HG02840 (cell line): ENCODE data around the gene VPS13A.
"Not testable (repeated sequence)": the region's sequence is repeated elsewhere in the genome, so short reads cannot be mapped to it uniquely, and the experiment has no call there.

ENCODE experiments used
- ATAC-seq: cut with Tn5 transposase; IDR thresholded peaks from one replicate; pipeline ENCODE4 v1.9.1; 2021; ENCODE audit warnings: mild to moderate bottlenecking, moderate library complexity, moderate number of reproducible peaks; ENCODE audit not compliant: unreplicated experiment, low FRiP score

The VPS13A gene

GRCh38 chr9:77418226-77418625 is 240.9 kb downstream of the VPS13A start:
- ATAC-seq, result no peak

GRCh38 chr9:77420641-77421040 is 243.3 kb downstream of the VPS13A start:
- ATAC-seq, result no peak

GRCh38 chr9:77421506-77422265 is 244.4 kb downstream of the VPS13A start:
- no peak for ATAC-seq

- no peak for ATAC-seq
These were observed 245.6 kb downstream of the VPS13A start for GRCh38 chr9:77422969-77423368.

- ATAC-seq, result no peak
These were observed 246.5 kb downstream of the VPS13A start for GRCh38 chr9:77423841-77424240.

GRCh38 chr9:77424993-77425392 is 247.7 kb downstream of the VPS13A start:
- no peak for ATAC-seq

- no peak for ATAC-seq
These were observed 249.4 kb downstream of the VPS13A start for GRCh38 chr9:77426712-77427111.

- no peak for ATAC-seq
These were observed 250.1 kb downstream of the VPS13A start for GRCh38 chr9:77427256-77427927.

GRCh38 chr9:77429928-77430327 is 252.6 kb downstream of the VPS13A start:
- ATAC-seq, result no peak

GRCh38 chr9:77432053-77432452 is 254.7 kb downstream of the VPS13A start:
- ATAC-seq, result no peak

GRCh38 chr9:77433675-77434445 is 256.5 kb downstream of the VPS13A start:
- no peak for ATAC-seq

- no peak for ATAC-seq
These were observed 257.9 kb downstream of the VPS13A start for GRCh38 chr9:77435277-77435676.

GRCh38 chr9:77435688-77436087 is 258.4 kb downstream of the VPS13A start:
- no peak for ATAC-seq

- ATAC-seq, result no peak
These were observed 261.3 kb downstream of the VPS13A start for GRCh38 chr9:77438653-77439052.

GRCh38 chr9:77440057-77440456 is 262.7 kb downstream of the VPS13A start:
- ATAC-seq, result no peak

- not testable (repeated sequence) for ATAC-seq
These were observed 263.8 kb downstream of the VPS13A start for GRCh38 chr9:77441124-77441523.

GRCh38 chr9:77442436-77442835 is 265.1 kb downstream of the VPS13A start:
- no peak for ATAC-seq

- ATAC-seq, result no peak
These were observed 270.3 kb downstream of the VPS13A start for GRCh38 chr9:77447646-77448045.

GRCh38 chr9:77449240-77450084 is 272.1 kb downstream of the VPS13A start:
- no peak for ATAC-seq

- ATAC-seq, result no peak
These were observed 272.7 kb downstream of the VPS13A start for GRCh38 chr9:77450085-77450475.
